ENCODE data around the gene ATXN7L3. TPM values are rescaled to one million over a fixed set of nuclear protein-coding genes. Genes with fewer than 3 reads are reported as not detected.
A peak's percentile ranks its signal among the peaks of the same experiment; 100 is the strongest.

Gene ATXN7L3
- polyA plus RNA-seq, 2 of the 4 experiments (the other 2 are of a cell fraction) = 60.5 to 72.7 TPM

GRCh38 chr17:44171931-44172455 is 27.7 kb downstream of the ATXN7L3 start:
- CTCF ChIA-PET = interaction anchor here (0.6 to 12.8 kb wide), 14 partner anchors 8 to 537 kb away, joined by 3 to 159 read pairs (median 6); partner anchors contain the start of genes DBF4B, HDAC5, HROB and TMUB2
- TF ChIP-seq ATOH8 (CRISPR knock-in tag; IDR thresholded peaks at IDR 0.05; ENCODE audit: low read depth) (no peak), EHMT2 (IDR thresholded peaks at IDR 0.05; ENCODE audit: low read depth) (no peak), JUNB (IDR thresholded peaks at IDR 0.05) (no peak), ZFP36 (IDR thresholded peaks at IDR 0.05; ENCODE audit: borderline replicate concordance, partially characterized antibody) (no peak), MAZ (IDR thresholded peaks at IDR 0.05; ENCODE audit: borderline replicate concordance, low read depth, low read length) (no peak), HEYL (CRISPR knock-in tag; IDR thresholded peaks at IDR 0.05) (no peak), BCL3 (IDR thresholded peaks at IDR 0.05) (no peak), NR3C1 (IDR thresholded peaks at IDR 0.05) (no peak), ZC3H11A (IDR thresholded peaks at IDR 0.05) (no peak), TFCP2L1 (CRISPR knock-in tag; IDR thresholded peaks at IDR 0.05) (no peak), HES2 (IDR thresholded peaks at IDR 0.05) (no peak)
- POLR2A ChIA-PET = interaction anchor here (1.1 kb wide), 1 partner anchor 15 kb away, joined by 5 read pairs; the partner anchor contains the start of gene TMUB2

GRCh38 chr17:44170499-44171201 is 29.0 kb downstream of the ATXN7L3 start, which contains the start of gene ASB16:
ASB16 (plus strand) TSS chr17:44170704; CDS start chr17:44170790, 86 bp downstream.
- peak; percentile 9 to 11; a peak in 4 of 6 replicates for ATAC-seq
- TF ChIP-seq CTCF (IDR thresholded peaks at IDR 0.05) (no peak), ZSCAN20 (CRISPR knock-in tag; IDR thresholded peaks at IDR 0.05) (no peak), CBX8 (IDR thresholded peaks at IDR 0.05) (no peak), TP53 (CRISPR knock-in tag; IDR thresholded peaks at IDR 0.05) (no peak), CHD2 (IDR thresholded peaks at IDR 0.05; ENCODE audit: low read length, partially characterized antibody) (no peak)
- WGBS (ENCODE audit: missing lambda C conversion rate) = 62% methylated on average over 13 of the region's 21 CpGs
- no peak for FAIRE-seq
- H3K9me3 ChIP-seq = no peaks in the 10 kb centered on the region
- H3K4me2 ChIP-seq = peak within 1 kb of the TSS; percentile 43
- H3K27ac ChIP-seq = peak within 1 kb of the TSS in 1 of 2 experiments; percentile 1; a peak in 2 of 6 replicates
- peaks cover 16% of the 10 kb centered on the region for H3K4me1 ChIP-seq
- ChIA-PET CTCF (interaction anchor here (0.9 to 12.8 kb wide), 10 partner anchors 14 to 161 kb away, joined by 3 to 159 read pairs (median 10); partner anchors contain the start of genes HROB and TMUB2), POLR2A (no interaction called here)
- no peak within 1 kb of the TSS for H3K4me3 ChIP-seq
- no peak for DNase-seq (ENCODE audit: low read depth in 1 of 2, low spot score in 1 of 2)

More at GRCh38 chr17:44171931-44172455, 27.7 kb downstream of the ATXN7L3 start:
- Histone ChIP-seq H3K9me3 (no peaks in the 10 kb centered on the region), H3K4me3 (no peak overlapping the region), H3K4me1 (peaks cover 16% of the 10 kb centered on the region), H3K4me2 (no peak overlapping the region), H3K27ac (no peak overlapping the region)
- 89% methylated on average over 11 of the region's 17 CpGs for WGBS (ENCODE audit: missing lambda C conversion rate)
- ATAC-seq (no peak), FAIRE-seq (no peak), DNase-seq (ENCODE audit: low read depth in 1 of 2, low spot score in 1 of 2) (no peak)

GRCh38 chr17:44170135-44170498 is 29.6 kb downstream of the ATXN7L3 start:
- TF ChIP-seq CHD4 (IDR thresholded peaks at IDR 0.05; ENCODE audit: borderline replicate concordance) (no peak), KDM1A (IDR thresholded peaks at IDR 0.05; ENCODE audit: low read depth) (no peak), FOSB (CRISPR knock-in tag; IDR thresholded peaks at IDR 0.05) (no peak), KDM5A (IDR thresholded peaks at IDR 0.05) (no peak), RNF2 (IDR thresholded peaks at IDR 0.05; ENCODE audit: borderline replicate concordance, low read depth) (no peak), GATA3 (IDR thresholded peaks at IDR 0.05; ENCODE audit: borderline replicate concordance) (no peak), POLR2A (IDR thresholded peaks at IDR 0.05; ENCODE audit: low read length) (no peak), JUN (IDR thresholded peaks at IDR 0.05) (no peak), CBX2 (IDR thresholded peaks at IDR 0.05; ENCODE audit: borderline replicate concordance, low read depth) (no peak), CBX8 (IDR thresholded peaks at IDR 0.05) (no peak), RFX5 (IDR thresholded peaks at IDR 0.05) (no peak), HOXA7 (CRISPR knock-in tag; IDR thresholded peaks at IDR 0.05) (no peak), RARB (CRISPR knock-in tag; IDR thresholded peaks at IDR 0.05) (no peak), HOXB5 (CRISPR knock-in tag; IDR thresholded peaks at IDR 0.05) (no peak), BHLHE40 (IDR thresholded peaks at IDR 0.05; ENCODE audit: low read depth, low read length) (no peak), MAZ (IDR thresholded peaks at IDR 0.05; ENCODE audit: borderline replicate concordance, low read depth, low read length) (no peak)
- Histone ChIP-seq H3K4me2 (peak overlapping the region; percentile 43), H3K27ac (peak overlapping the region in 1 of 2 experiments; percentile 1; a peak in 2 of 6 replicates), H3K9me3 (no peaks in the 10 kb centered on the region), H3K4me1 (peaks cover 16% of the 10 kb centered on the region), H3K4me3 (no peak overlapping the region)
- DNase-seq (ENCODE audit: low read depth in 1 of 2, low spot score in 1 of 2) (no peak), ATAC-seq (no peak), FAIRE-seq (no peak)
- WGBS (ENCODE audit: missing lambda C conversion rate) = 80% methylated on average over 5 of the region's 5 CpGs
- CTCF ChIA-PET = interaction anchor here (0.9 to 12.8 kb wide), 8 partner anchors 13 to 161 kb away, joined by 3 to 159 read pairs (median 30); partner anchors contain the start of genes HROB and TMUB2
- POLR2A ChIA-PET = no interaction called here
